G401.6 (cell line): Measurements from ENCODE around the gene CACHD1.

Experiments
- FAIRE-seq: peaks from 2 replicates; lab custom pipeline; 2012; peaks lifted over from hg19 to GRCh38; lab: Jason Lieb, UNC

Gene CACHD1

DNA sequence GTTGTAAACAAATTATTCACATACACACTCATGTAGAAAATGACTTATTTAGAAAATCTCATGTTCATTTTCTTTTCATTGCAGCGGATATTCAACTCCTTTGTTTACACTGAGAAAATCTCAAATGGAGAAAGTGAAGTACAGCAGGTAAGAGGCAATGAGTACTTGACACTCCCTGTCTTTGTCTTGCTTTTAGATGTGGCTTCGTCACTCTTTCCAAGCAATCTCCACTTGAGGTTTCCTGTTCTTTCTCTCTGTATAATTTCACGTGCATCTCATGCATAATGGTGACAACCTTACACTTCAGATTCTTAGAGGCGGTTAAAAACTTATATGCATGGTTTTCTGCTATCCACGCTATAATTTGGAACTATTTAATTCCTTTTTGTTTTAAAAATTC lies 80.6 kb downstream of the CACHD1 start:
- FAIRE-seq: no peak

DNA sequence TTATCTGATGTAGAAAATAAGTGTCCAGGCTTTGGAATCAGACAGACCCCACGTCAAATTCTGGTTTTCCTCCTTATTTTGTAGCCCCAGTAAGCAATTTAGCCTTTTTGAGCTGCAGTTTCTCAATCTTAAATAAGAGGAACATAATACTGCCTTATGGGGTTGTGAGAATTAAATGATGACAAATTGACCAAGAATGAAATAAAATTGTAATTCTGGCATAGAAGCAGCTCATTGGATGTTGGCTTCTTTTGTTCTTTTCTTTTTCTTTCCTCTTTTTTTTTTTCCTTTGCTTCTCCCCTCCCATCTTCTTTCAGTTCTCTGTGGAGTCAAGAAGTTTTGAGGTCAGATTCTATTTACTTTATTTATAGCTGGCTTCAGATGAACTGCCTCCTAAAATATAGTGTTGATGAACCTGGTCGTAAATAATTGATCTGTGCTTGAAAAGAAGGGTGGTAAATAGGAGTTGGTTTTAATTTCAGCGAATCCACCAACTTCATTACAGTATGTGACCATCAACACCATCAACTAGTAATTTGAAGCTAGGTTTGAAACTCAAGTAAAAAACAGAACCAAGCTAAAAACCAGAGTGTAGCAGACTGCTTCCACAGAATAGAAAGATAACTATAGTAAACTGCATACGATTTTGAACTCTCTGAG lies 81.1 kb downstream of the CACHD1 start:
- FAIRE-seq: no peak

DNA sequence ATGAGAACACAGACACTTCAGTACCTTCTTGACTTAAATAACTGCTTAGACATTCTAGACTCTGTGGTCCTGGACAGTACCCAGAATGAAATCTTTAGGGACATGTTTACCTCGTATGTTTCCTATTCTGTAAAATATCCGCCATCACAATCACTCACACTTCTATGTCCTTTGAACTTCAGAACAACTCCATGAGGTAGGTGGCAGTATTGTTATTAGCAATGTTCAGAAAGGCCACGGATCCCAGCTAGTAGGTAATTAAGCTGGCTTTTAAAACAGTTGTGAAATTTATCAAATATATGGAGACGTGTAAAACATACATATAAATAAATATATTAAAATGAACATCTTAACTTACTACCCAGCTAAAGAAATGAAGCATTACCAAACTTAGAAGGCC lies 83.4 kb downstream of the CACHD1 start:
- FAIRE-seq: no peak

DNA sequence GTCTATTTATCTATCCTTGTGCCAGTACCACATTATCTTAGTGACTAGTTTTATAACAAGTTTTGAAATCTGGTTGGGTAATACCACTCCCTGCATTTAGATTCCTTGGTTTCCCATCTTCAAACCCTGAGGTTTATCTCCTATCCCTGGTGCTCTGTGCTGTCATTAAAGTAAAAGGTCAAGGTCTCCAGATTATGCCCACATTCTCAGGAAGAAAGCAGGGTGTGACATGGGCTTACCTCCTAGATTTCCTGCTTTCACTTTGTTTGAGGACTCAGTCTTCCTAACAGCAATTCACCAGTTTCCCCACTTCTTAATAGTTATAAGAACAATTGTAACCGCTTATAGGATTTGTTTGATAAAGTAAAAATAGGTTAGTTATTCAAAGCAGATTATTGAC lies 86.0 kb downstream of the CACHD1 start:
- FAIRE-seq: no peak

DNA sequence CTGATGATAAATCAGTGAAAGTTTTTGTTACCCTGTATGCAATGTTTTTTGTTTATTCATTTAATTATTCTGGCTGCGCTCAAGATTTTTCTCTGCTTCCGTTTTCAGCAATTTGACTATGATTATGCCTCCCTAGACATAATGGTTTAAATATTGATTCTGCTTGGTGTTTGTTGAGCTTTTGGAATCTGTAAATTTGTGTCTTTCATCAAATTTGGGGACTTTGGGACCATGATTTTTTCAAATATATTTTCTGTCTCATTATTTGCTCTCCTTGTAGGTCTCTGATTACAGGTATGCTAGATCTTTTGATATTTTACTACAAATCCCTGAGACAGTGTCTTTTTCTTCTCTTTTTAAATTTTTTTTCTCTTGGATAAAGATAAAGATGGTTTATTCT lies 92.1 kb downstream of the CACHD1 start:
- no peak for FAIRE-seq

DNA sequence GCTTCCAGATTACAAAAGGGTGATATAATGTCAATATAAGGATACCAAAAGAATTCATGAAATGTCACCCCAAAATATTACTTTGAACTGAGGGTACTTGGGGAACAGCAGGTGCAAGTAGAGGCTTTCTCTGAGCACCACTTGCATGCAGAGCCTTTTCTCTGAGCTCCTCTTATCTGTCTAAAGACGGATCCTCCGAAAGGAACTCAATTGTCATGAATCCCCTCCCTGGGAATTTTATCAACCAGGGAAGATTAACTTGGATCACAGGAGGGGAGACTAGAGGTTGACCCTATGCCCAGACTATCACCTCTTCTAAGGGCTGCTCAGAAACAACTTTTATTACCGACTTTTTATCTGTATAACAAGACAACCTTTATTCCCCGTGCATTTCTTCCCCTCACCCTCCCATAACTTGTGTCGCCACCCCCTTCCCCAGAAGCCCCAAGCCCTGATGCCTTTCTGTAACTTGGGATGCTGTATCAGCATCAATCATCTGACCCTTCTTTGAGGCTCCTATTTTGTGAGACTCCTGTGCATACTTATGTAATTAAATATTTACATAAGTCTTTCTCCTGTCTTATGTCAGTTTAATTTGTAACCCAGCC lies 94.1 kb downstream of the CACHD1 start:
- no peak for FAIRE-seq

DNA sequence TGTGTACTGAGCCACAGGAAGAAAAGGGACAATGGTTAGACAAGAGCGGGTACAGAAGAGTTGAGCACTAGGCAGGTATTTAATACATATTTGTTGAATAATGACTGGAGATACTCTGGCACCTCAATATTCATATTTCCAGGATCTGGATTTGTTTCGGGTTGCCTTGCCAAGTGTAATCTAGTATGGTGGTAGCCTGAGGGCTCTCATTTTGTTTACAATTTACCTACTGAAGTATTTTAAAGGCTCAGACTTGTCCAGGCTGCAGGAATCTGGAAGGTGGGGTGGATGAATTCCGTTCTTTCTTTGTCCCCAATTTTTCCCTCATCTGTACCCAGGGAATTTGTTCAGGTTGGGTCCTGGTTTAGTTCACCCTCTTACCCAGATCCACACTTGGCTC lies 95.0 kb downstream of the CACHD1 start:
- FAIRE-seq: no peak

DNA sequence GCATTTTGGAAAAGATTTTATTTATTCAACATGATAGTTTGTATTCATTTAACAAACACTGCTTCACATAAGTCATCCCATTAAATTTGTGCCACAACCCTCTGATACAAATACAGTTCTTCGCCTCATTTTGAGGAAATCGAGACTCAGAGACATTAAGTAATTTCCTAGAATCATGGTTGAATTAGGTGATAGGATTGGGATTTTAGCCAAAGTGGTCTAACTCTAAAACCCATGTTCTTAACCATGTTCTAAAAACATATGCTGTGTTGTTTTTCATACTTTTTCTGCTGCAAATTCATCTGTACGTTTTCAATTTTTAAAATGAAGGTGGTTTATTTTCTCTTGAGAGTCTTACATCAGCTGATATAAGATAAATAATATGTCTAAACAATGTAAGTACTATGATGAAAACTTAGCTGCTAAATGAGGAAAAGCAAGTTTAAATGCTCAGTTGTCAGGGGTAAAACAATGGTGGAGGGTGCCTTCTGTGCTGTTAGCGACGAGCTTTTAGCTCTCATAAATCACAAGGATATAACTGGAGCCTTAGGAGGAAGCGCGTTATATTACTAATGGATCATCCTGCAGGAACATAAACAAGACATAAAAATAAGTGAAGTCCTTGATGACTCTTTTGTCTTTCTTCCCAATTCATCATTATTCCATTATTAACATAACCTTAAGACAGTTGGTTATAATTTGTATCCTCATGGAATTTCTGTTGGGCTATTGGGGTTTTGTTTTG lies 97.7 kb downstream of the CACHD1 start:
- no peak for FAIRE-seq

DNA sequence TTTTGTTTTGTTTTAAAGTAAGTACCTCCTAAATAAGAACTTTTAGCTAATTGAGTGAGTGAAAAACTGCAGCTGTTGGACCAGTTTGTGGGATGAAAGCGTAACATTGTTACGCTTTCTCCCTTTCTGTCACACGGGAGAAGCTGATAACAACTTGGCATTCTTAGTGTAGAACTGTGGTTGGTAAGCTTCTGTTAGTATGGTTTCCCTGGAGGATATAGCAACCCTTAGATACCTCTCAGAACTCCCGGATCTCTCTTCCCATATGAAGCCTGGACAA lies 98.2 kb downstream of the CACHD1 start:
- FAIRE-seq: no peak

DNA sequence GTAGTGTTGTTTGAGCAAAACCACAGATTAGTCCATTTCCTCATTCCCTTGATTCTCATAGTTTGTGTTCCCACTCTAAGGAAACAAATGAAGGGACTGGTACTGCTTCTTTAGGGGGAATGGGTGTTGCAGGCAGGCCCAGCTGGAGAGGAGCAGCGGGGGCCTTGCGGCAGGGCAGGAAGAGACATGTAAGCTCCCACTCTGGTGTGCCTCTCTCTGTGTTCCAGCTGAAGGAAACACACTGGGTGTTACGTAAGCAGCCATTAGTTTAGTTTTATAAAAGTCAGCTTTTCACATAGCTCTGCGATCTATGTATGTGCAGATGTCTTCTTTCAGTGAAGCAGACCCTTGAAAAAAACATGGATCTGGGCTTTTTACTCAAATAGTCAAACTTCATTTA lies 99.5 kb downstream of the CACHD1 start:
- FAIRE-seq: no peak

DNA sequence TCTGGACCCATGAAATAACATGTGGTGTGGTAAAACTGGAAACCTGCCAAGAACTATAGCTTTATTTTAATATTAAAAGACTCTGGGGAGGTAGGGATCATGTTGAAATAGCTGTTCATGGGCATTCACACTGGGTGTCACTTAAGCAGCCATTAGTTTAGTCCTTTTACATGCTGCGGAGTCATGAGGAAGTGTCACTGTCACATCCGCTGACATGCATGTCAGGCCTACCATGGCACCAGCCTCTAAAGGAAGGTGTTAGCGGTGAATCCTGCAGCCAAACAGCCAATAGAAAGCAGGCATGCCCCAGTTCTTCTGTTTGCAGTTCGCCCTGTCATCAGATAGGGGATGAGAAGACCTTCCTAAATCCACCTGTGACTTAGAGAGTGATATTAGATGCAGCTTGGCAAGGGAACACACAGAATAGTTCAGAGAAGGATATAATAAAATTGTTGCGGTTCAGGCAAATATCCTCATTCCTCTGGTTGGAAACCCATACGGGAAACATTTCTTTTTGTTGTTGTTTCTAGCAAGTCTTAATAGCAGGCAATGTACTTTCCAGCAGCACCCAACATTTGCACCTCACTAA lies 100.4 kb downstream of the CACHD1 start:
- no peak for FAIRE-seq

DNA sequence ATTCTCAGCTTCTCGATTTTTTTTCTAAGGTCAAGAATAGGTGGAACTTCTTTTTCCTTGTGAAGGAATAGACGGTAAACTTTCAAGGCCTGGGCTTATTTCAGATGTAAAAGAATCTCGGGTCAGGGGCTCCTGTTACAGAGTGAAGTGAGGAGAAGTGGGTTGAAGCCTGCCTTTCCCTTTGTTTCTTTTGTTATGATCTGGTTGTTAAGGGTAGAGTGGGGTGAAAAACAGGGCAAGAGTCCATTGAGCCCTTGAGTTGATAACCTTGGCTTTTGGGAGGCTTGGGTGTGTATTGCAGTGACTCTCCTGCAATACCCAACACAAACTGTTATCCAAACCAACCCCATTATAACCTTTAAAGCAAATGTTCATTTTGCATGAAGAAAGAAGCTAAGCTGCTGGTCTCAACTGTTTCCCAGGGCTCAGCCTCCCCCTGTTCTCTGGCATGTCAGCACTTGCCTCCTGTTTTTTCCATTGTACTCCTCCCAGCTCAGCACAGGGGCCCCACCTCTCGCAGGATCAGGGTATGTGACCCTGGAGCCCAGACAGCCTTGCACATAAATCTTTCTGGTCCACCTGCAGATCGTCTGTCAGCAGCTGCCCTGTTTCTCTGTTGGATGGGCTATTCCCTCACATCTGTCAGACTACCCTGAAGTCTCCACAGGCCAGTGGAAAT lies 102.4 kb downstream of the CACHD1 start:
- FAIRE-seq: no peak

DNA sequence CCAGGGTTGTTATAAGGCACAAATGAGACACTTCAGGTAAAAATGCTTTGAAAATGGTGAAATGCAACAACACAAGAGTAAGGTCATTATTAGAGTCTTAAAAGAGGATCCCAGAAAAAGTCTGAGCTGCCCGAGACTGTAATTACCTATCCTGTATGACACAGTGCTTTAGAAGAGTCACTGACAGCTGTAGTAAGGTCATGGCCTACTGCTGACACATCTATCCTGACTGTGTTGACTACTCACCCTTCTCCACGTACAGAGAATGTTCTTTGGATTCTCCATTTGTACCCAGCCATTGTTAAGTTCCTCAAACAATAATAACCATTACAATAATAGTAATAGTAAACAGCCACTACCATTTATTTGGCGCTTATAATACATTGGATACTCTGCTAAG lies 104.4 kb downstream of the CACHD1 start:
- no peak for FAIRE-seq

DNA sequence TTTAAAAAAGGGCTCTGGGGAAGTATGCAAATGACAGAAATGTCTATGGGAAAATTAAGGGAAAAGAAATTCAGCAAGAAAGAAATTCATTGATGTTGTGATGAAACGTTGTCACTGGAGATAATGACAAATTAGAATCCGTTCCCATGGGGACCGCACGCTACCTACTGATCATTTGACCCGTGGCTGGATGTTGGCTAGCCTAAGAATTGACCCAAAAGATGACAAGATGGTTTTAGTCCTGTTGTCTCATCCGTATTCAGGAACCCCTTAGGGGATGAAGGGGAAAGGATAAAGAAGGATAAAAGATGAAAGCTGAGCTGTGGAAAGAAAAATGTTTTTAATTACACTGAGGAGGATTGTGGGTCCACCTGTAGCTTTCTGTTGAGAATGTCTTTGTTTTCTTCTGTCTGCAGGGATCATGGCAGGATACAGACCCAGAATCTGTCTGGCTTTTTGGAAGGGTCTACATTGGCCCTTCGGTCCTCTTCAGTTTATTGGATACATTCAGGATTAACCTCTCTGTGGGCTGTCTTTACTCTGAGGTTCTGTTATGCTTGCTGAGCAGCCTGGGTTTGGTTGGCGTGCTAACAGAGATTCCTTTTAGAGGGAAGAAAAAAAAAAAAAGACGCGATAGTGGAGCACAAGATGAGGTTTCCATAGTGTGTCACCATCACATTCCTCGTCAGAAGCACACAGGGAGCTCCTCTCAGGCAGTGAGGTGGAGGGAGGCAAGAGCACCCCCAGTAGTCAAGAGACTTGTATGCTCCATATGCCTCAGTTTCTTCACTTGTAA lies 106.2 kb downstream of the CACHD1 start:
- no peak for FAIRE-seq

DNA sequence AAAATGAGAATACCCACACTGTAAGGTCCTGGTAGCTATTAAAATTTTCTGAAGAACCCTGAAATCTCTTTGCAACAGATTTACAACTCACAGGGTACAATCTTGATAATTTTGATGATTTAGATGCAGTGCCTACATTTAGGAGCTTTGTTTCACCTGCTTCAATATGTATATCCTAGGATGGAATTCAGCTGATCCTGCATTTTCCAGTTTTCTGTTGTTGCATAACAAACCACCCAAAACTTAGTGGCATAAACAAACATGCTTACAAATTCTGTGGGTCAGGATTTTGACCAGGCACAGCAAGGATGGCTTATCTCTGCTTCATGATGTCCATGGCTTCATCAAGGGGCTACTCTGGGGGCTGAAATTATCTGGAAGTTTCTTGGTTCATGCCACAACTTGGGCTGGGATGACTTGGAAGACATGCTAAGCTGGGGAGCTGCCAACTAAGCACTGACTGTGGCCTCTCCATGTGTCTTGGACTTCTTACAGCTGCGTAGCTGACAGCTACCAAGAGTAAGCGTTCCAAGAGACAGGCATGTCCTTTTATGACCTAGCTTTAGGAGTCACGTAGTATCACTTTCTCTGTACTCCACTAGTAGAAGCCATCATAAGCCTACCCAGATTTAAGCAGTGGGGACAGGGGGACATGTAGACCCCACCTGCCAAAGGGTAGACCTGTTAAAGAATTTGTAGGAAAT lies 108.5 kb downstream of the CACHD1 start:
- FAIRE-seq: no peak

DNA sequence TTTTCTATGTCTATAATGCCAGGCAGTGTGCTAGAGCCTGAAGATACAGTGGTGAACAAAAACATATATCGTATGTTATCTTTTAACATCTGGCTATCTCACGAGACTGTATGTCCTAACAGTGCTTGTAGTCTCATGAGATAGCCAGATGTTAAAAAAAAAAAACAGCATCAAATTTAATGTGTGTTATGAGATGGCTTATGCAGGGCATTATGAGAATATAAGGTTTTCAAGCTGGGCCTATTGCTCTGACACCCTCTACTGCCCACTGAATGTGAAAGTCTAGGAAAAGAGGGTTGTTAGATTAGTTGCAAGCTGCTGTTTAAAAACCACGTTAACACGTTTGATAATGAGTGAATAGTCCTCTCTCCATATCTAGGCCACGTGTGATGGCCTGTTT lies 109.8 kb downstream of the CACHD1 start:
- no peak for FAIRE-seq

DNA sequence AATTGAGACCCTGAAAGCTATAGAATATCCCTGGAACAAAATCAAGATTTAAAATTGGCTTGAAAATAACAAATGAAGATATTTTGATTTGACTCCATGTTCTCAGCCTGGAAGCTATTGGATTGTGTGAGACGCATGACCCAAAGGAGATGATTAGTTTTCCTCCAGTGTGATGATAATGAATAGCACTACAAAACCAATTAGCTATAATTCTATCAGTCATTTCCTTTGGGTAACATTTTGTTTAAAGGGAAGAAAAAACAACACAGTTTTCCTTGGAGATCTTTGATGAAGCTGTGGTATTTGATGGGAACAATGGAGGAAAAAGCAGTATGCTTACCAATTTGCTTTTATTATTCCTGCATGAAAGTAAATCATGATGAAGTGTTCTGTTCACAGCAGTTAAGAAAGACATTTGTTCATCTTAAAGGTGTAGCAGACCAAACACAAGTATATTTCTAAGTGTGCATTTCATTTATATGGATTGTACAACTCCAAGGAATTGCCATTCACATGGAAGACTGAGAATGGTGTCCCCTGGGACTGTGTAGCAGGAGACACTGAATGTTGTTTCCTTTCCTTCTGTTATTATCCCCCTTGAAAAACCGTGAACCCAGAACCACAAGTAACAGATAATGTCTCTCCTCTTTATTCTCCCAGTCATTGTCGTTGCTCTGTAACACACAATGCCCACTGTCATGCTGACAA lies 111.4 kb downstream of the CACHD1 start:
- FAIRE-seq: no peak

DNA sequence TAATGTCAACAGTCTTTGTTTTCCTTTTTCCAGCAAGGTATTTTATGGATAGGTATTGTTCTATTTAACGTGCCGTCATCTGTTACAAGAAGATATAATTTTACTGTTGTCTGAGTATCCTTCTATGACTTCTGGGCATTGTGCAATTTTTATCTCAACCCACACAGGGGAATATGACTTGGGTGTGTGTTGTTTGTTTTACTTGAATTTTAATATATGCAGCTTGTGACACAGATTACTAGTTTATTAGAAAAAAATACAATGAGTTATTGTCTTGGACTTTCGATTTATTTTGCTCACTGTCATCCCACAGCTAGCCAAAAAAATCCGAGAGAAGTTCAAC lies 111.9 kb downstream of the CACHD1 start:
- no peak for FAIRE-seq

DNA sequence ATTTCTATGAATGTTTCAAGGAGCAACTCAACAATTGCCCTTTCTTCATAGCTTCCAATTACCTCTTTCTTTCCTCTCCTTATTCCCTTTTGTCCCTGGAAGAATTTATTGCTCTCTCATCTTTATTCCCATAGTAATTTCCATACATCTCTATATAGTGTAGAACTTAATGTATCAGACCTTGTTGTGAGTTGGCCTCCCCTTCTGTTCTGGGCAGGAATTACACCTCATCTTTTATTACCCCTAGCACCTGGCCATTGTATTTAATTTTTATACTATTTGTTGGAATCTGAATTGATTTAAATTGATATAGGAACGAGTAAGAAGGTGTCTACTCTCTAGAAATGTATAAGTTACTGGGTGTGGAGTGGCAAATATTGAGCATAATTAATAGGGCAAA lies 114.5 kb downstream of the CACHD1 start:
- no peak for FAIRE-seq

DNA sequence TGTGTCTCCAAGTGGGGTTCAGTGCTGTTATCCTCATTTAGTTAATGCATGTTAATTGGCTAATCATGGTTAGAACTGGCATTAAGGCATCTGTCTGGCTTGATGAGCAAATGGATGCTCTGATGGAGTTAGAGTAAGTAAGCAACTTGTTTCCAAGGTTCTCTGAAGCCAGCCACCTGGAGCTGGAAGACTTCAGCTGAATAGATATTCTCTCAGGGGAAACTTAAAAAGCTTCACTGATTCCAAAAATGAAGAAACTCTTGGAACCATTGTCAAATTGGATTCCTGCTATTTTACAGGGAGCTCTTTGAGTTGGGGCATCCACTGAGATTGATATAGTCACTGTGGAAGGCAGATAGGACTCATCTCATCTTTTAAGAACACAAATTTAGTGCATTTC lies 118.9 kb downstream of the CACHD1 start:
- no peak for FAIRE-seq

DNA sequence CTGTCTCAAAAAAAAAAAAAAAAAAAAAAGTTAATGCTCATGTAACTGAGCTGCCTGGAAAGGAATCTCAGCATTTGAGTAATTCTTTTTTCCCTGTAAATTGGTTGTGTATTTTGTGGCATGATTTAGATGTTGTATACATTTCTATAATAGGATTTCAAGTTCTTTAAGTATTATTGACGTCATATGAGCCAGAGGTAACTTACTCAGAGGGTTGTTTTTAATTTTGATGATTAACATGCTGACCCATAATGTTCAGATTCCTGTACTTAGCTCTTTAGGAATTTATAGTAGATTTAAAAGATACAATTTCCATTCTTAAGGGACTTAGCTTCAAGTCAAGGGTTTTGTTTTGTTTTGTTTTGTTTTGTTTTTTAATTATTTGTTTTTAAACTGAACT lies 120.4 kb downstream of the CACHD1 start:
- no peak for FAIRE-seq
